B cell (primary cell): ENCODE data around the gene KAZN. TPM values are rescaled to one million over a fixed set of nuclear protein-coding genes. Genes with fewer than 3 reads are reported as not detected.

ENCODE experiments used
- ATAC-seq: fragments of 200-7000 bp; cut with Tn5 transposase; one replicate; pipeline ENCODE4 v1.10.0; 2021; ENCODE audit warnings: low read depth, mild to moderate bottlenecking, moderate number of reproducible peaks, moderate library complexity
- CTCF ChIA-PET: fragments of 350-600 bp; sonication (Branson Sonifier 250); formaldehyde crosslinking; loops from one replicate; lab custom pipeline; 2021; ENCODE audit warnings: antibody characterized with exemption, inconsistent platforms; lab: Charles Lee
- POLR2A ChIA-PET: fragments of 350-600 bp; sonication (Branson Sonifier 250); formaldehyde crosslinking; loops from one replicate; lab custom pipeline; 2021; ENCODE audit warnings: antibody characterized with exemption; lab: Charles Lee
- DNase-seq: peaks from one replicate; pipeline ENCODE4 v3.0.0; 2013
- H2AFZ ChIP-seq: 2 replicates; pipeline ENCODE4 v1.6.1; 2012; ENCODE audit warnings: mild to moderate bottlenecking, low read depth, low read length; ENCODE audit not compliant: insufficient read depth, poor library complexity, severe bottlenecking
- H3K27ac ChIP-seq, 2 donors: 1 replicate in 1 of 2; 2 replicates in 1 of 2; pipeline ENCODE4 v1.5.1; 2012 to 2013; ENCODE audit warnings: low read length in 2 of 2, mild to moderate bottlenecking in 2 of 2, moderate library complexity in 1 of 2
- H3K27me3 ChIP-seq, 4 experiments: fragments of 200-600 bp in 1 of 4; sonication (generic) in 1 of 4; replicated peaks in 1 of 4; 1 replicate in 2 of 4; 2 replicates in 2 of 4; pipeline versions ENCODE4 v1.6.1 to v1.7.0; 2013 to 2016; ENCODE audit warnings: low read length in 3 of 4, mild to moderate bottlenecking in 2 of 4, mixed read lengths in 1 of 4, moderate library complexity in 1 of 4; ENCODE audit not compliant: insufficient read depth in 4 of 4, control insufficient read depth in 3 of 4; ENCODE audit errors: control extremely low read depth in 1 of 4
- H3K36me3 ChIP-seq, 2 experiments: replicated peaks in 1 of 2; 1 replicate in 1 of 2; 2 replicates in 1 of 2; pipeline versions ENCODE4 v1.6.1 to v1.7.1; 2013; ENCODE audit warnings: low read length in 1 of 2; ENCODE audit not compliant: insufficient read depth in 2 of 2, control insufficient read depth in 1 of 2; ENCODE audit errors: control extremely low read depth in 1 of 2, extremely low read depth in 1 of 2
- H3K4me1 ChIP-seq, 2 donors: fragments of 200-600 bp in 1 of 2; sonication (generic) in 1 of 2; 1 replicate in 1 of 2; 2 replicates in 1 of 2; pipeline versions ENCODE4 v1.5.1 to v1.6.1; 2013 to 2017; ENCODE audit warnings: low read length in 2 of 2; ENCODE audit not compliant: control insufficient read depth in 2 of 2, insufficient read depth in 2 of 2
- H3K4me2 ChIP-seq: replicated peaks from 2 replicates; pipeline ENCODE3; 2012; ENCODE audit warnings: mild to moderate bottlenecking, low read depth, low read length; ENCODE audit not compliant: poor library complexity, severe bottlenecking
- H3K4me3 ChIP-seq, 5 experiments: fragments of 200-600 bp in 1 of 5; sonication (generic) in 1 of 5; 1 replicate in 3 of 5; 2 replicates in 2 of 5; pipeline versions ENCODE4 v1.5.1 to v1.7.0; 2011 to 2016; ENCODE audit warnings: low read length in 4 of 5, mild to moderate bottlenecking in 4 of 5, low read depth in 2 of 5, control low read depth in 1 of 5, moderate library complexity in 1 of 5; ENCODE audit not compliant: insufficient read depth in 1 of 5; ENCODE audit errors: control extremely low read depth in 1 of 5, extremely low read depth in 1 of 5
- H3K79me2 ChIP-seq: fragments of 200-600 bp; sonication (generic); one replicate; pipeline ENCODE4 v1.6.0; 2016; ENCODE audit warnings: low read length; ENCODE audit not compliant: control insufficient read depth, insufficient read depth
- H3K9ac ChIP-seq: fragments of 200-600 bp; sonication (generic); 2 replicates; pipeline ENCODE4 v1.6.1; 2017; ENCODE audit warnings: mild to moderate bottlenecking, low read length, moderate library complexity
- H3K9me3 ChIP-seq, 3 donors: one replicate each; pipeline versions ENCODE4 v1.6.1 to v1.7.1; 2013; ENCODE audit warnings: low read length in 2 of 3; ENCODE audit not compliant: control insufficient read depth in 2 of 3, insufficient read depth in 1 of 3; ENCODE audit errors: control extremely low read depth in 1 of 3
- H4K20me1 ChIP-seq: 2 replicates; pipeline ENCODE4 v1.6.0; 2012; ENCODE audit warnings: mild to moderate bottlenecking, low read length; ENCODE audit not compliant: insufficient read depth, control insufficient read depth, poor library complexity, severe bottlenecking
- H3K27ac Mint-ChIP-seq: one replicate; pipeline ENCODE4 v1.8.0; 2021; ENCODE audit warnings: mixed read lengths
- H3K27me3 Mint-ChIP-seq: one replicate; pipeline ENCODE4 v1.8.0; 2021; ENCODE audit warnings: mixed read lengths
- H3K4me1 Mint-ChIP-seq: one replicate; pipeline ENCODE4 v1.8.0; 2021; ENCODE audit warnings: mixed read lengths
- H3K4me3 Mint-ChIP-seq: one replicate; pipeline ENCODE4 v1.8.0; 2021; ENCODE audit warnings: mixed read lengths
- H3K9me3 Mint-ChIP-seq: one replicate; pipeline ENCODE4 v1.8.0; 2022; ENCODE audit warnings: mixed read lengths; ENCODE audit not compliant: insufficient read depth
- EZH2 ChIP-seq: IDR thresholded peaks from 2 replicates; pipeline ENCODE4 v1.6.1; 2012; ENCODE audit warnings: borderline replicate concordance, low read depth, mild to moderate bottlenecking, moderate library complexity, low read length; ENCODE audit not compliant: insufficient read depth, poor library complexity, severe bottlenecking
- WGBS: methylation state at CpG from one replicate; pipeline ENCODE4 v1.1.5; 2013; ENCODE audit warnings: missing lambda C conversion rate; ENCODE audit not compliant: insufficient coverage; 5-methylcytosine and 5-hydroxymethylcytosine counted together
- intact Hi-C: fragments of 100-400 bp; cut with micrococcal nuclease; formaldehyde crosslinking; loops from one replicate; pipeline ENCODE4 v1.10.0; 2022
- polyA plus RNA-seq: library from polyadenylated mRNA; depleted of rRNA; stranded (reverse); fragments of >200 nt; gene quantifications from 2 replicates; pipeline ENCODE4 v1.2.3, GENCODE V29; 2012
- total RNA-seq, 2 donors: library from RNA; stranded (reverse); fragments of 120-200 nt in 1 of 2; gene quantifications; 1 replicate in 1 of 2; 2 replicates in 1 of 2; pipeline versions ENCODE4 v1.2.3 to v1.2.4, GENCODE V29; 2013 to 2022
- TF ChIP-seq, protein P1 (sequence below): fragments of 200-600 bp; IDR thresholded peaks from one replicate; pipeline ENCODE4 v1.8.0; 2022; ENCODE audit warnings: antibody characterized with exemption, mild to moderate bottlenecking

KAZN gene
- total and polyA plus RNA-seq, 2 donors (not counting 1 experiment from before 2014, with no cell fraction given), result 0.13 to 0.39 TPM

DNA sequence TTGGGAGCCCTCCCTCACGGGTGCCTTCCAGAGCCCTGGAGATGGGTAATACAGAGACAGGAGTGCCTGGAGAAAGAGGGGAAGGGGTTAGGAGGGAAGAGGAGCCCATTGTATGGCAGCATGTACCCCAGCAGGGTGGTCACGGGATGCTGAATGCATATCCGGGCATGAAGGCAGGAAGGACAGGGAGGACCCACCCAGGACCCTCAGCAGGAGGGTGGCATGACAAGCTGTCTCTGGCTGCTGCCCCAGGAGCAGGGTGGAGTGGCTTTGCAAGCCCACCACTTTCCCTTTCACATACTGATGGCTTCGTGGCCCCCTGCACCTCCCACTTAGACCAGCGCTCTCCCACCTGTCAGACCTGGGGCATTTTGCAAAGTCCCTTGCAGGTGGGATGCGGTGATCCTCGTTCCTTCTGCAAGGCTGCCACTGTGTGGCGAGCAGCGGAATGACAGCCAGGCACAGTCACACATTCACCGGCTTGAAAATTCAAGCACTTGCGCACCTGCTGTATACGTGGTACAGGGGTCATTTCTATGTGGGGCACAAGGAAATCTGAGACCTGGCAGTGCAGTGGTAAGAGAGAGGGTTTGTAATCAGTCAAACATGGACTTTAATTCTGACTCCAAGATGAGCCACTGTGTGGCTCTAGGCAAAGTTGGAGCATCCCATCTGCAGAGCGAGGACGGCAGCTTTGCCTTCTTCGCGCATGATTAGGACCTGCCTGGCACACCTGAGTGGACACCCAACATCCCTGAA, 501.8 kb downstream of the KAZN start:
- peaks cover 0 to 22% (median 6%) of the 10 kb centered on the region in 4 experiments for H3K27me3 ChIP-seq
- H3K9ac ChIP-seq, result no peak overlapping the region
- POLR2A ChIA-PET, result no interaction called here
- intact Hi-C loops, result no loop called here
- peaks cover 0 to 7% (median 0%) of the 10 kb centered on the region in 3 donors for H3K9me3 ChIP-seq
- peak overlapping the region; percentile 10 for H2AFZ ChIP-seq
- no peak overlapping the region for H3K4me2 ChIP-seq
- no peak overlapping the region for H3K27ac ChIP-seq
- Mint-ChIP-seq H3K27me3 (peaks cover 25% of the 10 kb centered on the region), H3K9me3 (no peaks in the 10 kb centered on the region), H3K4me1 (peaks cover 13% of the 10 kb centered on the region), H3K27ac (no peak overlapping the region), H3K4me3 (no peak overlapping the region)
- H3K36me3 ChIP-seq, result no peaks in the 10 kb centered on the region
- ATAC-seq (peak; percentile 54), DNase-seq (peak; percentile 58)
- 13% methylated on average over 16 of the region's 16 CpGs for WGBS
- H3K4me1 ChIP-seq, result peaks cover 11 to 12% of the 10 kb centered on the region in 2 donors
- CTCF ChIA-PET, result interaction anchor here (1.2 to 1.5 kb wide), 3 partner anchors 8 to 28 kb away, joined by 3 to 5 read pairs (median 4); no protein-coding TSS in a partner anchor
- no peaks in the 10 kb centered on the region for H4K20me1 ChIP-seq
- H3K4me3 ChIP-seq, result no peak overlapping the region
- TF ChIP-seq EZH2, result no peak
- TF ChIP-seq, protein P1, sequence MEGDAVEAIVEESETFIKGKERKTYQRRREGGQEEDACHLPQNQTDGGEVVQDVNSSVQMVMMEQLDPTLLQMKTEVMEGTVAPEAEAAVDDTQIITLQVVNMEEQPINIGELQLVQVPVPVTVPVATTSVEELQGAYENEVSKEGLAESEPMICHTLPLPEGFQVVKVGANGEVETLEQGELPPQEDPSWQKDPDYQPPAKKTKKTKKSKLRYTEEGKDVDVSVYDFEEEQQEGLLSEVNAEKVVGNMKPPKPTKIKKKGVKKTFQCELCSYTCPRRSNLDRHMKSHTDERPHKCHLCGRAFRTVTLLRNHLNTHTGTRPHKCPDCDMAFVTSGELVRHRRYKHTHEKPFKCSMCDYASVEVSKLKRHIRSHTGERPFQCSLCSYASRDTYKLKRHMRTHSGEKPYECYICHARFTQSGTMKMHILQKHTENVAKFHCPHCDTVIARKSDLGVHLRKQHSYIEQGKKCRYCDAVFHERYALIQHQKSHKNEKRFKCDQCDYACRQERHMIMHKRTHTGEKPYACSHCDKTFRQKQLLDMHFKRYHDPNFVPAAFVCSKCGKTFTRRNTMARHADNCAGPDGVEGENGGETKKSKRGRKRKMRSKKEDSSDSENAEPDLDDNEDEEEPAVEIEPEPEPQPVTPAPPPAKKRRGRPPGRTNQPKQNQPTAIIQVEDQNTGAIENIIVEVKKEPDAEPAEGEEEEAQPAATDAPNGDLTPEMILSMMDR, result peak; percentile 80
- no peaks in the 10 kb centered on the region for H3K79me2 ChIP-seq
